ENCODE data around the gene PSMA6.

DNA sequence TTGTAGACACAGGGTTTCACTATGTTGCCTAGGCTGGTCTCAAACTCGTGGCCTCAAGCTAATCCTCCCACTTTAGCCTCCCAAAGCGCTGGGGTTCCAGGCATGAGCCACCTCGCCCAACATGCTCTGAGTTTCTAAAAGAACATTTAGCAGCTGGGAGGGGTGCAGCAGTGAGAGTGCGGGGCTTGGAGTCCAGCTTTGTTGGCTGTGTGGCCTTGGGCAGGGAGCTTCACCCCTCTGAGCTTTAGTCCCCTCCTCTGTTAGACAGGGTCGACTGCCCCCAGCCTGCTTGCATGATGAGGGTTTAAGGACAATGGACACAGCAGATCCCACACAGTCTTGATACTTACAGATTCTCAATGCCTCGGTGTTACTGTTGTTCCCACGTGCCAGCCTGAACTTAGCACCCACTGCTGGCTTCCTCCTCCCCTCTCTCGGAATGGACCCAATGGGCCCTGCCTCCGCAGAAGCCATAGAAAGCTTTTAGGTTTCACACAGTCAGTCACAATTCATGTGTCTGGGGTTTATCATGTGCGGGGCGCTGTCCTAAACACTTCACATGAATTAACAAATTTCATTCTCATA, 54.6 kb downstream of the PSMA6 start:
- TF ChIP-seq, protein P1, sequence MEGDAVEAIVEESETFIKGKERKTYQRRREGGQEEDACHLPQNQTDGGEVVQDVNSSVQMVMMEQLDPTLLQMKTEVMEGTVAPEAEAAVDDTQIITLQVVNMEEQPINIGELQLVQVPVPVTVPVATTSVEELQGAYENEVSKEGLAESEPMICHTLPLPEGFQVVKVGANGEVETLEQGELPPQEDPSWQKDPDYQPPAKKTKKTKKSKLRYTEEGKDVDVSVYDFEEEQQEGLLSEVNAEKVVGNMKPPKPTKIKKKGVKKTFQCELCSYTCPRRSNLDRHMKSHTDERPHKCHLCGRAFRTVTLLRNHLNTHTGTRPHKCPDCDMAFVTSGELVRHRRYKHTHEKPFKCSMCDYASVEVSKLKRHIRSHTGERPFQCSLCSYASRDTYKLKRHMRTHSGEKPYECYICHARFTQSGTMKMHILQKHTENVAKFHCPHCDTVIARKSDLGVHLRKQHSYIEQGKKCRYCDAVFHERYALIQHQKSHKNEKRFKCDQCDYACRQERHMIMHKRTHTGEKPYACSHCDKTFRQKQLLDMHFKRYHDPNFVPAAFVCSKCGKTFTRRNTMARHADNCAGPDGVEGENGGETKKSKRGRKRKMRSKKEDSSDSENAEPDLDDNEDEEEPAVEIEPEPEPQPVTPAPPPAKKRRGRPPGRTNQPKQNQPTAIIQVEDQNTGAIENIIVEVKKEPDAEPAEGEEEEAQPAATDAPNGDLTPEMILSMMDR (optimal IDR thresholded peaks at IDR 0.05 in 1 of 3, IDR thresholded peaks at IDR 0.05 in 1 of 3, conservative IDR thresholded peaks at IDR 0.05 in 1 of 3; ENCODE audit: extremely low read depth in 1 of 3, insufficient read depth in 2 of 3, low read length in 3 of 3), result no peak
- no peak for TF ChIP-seq EZH2 (IDR thresholded peaks at IDR 0.05; ENCODE audit: low read length)
